Progenitor cell of endocrine pancreas (in vitro differentiated cells): ENCODE measurements around the gene MRPL11. TPM values are rescaled to one million over a fixed set of nuclear protein-coding genes. Genes with fewer than 3 reads are reported as not detected.
A peak's percentile ranks its signal among the peaks of the same experiment; 100 is the strongest.

Experiments used
- DNase-seq: peaks from one replicate; pipeline ENCODE4 v3.0.0; 2021; ENCODE audit warnings: low spot score; ENCODE audit not compliant: unreplicated experiment
- H3K27ac Mint-ChIP-seq: 2 replicates; pipeline ENCODE4 v1.8.0; 2021; ENCODE audit warnings: mild to moderate bottlenecking, moderate library complexity, mixed read lengths
- H3K27me3 Mint-ChIP-seq: 2 replicates; pipeline ENCODE4 v1.8.0; 2021; ENCODE audit warnings: mixed read lengths
- H3K36me3 Mint-ChIP-seq: 2 replicates; pipeline ENCODE4 v1.8.0; 2022; ENCODE audit warnings: mixed read lengths; ENCODE audit not compliant: insufficient read depth
- H3K4me1 Mint-ChIP-seq: 2 replicates; pipeline ENCODE4 v1.8.0; 2021; ENCODE audit warnings: low read depth, mixed read lengths
- H3K4me3 Mint-ChIP-seq: 2 replicates; pipeline ENCODE4 v1.8.0; 2021; ENCODE audit warnings: low read depth, mild to moderate bottlenecking, moderate library complexity, mixed read lengths
- H3K9me3 Mint-ChIP-seq: 2 replicates; pipeline ENCODE4 v1.8.0; 2021; ENCODE audit warnings: low read depth, mixed read lengths
- total RNA-seq: library from RNA; stranded (reverse); gene quantifications from 2 replicates; pipeline ENCODE4 v1.2.1, GENCODE V29; 2021
- TF ChIP-seq, protein P1 (sequence below): fragments of 200-600 bp; sonication (generic); IDR thresholded peaks from one replicate; pipeline ENCODE4 v1.5.0; 2021; ENCODE audit warnings: antibody characterized with exemption, mild to moderate bottlenecking; ENCODE audit not compliant: unreplicated experiment

Gene MRPL11
- total RNA-seq, 1 donor from 2014 or later: 59.1 TPM

DNA sequence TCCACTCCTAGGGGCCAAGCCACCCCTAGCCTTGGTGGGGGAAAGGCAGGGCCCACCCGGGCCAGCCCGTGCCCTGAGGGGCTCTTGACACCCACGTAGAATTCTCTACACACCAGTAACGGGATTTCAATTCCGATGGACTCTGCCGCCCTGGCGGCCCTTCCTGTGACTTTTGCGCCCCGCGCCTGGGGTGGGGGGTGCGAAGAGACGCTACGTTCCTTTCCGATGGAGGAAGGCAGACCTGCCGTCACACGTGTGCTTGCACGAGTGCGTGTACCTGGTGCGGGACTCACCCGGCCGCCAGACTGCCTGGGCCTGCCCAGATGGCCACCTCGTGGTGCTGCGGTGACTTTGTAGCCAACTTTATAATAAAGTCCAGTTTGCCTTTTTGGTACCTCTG, 12.3 kb downstream of the MRPL11 start:
- Mint-ChIP-seq H3K4me1 (no peaks in the 10 kb centered on the region), H3K36me3 (peaks cover under 1% of the 10 kb centered on the region), H3K4me3 (no peak overlapping the region), H3K27ac (no peak overlapping the region), H3K27me3 (peaks cover 9% of the 10 kb centered on the region), H3K9me3 (no peaks in the 10 kb centered on the region)
- no peak for DNase-seq
- TF ChIP-seq, protein P1, sequence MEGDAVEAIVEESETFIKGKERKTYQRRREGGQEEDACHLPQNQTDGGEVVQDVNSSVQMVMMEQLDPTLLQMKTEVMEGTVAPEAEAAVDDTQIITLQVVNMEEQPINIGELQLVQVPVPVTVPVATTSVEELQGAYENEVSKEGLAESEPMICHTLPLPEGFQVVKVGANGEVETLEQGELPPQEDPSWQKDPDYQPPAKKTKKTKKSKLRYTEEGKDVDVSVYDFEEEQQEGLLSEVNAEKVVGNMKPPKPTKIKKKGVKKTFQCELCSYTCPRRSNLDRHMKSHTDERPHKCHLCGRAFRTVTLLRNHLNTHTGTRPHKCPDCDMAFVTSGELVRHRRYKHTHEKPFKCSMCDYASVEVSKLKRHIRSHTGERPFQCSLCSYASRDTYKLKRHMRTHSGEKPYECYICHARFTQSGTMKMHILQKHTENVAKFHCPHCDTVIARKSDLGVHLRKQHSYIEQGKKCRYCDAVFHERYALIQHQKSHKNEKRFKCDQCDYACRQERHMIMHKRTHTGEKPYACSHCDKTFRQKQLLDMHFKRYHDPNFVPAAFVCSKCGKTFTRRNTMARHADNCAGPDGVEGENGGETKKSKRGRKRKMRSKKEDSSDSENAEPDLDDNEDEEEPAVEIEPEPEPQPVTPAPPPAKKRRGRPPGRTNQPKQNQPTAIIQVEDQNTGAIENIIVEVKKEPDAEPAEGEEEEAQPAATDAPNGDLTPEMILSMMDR: no peak

DNA sequence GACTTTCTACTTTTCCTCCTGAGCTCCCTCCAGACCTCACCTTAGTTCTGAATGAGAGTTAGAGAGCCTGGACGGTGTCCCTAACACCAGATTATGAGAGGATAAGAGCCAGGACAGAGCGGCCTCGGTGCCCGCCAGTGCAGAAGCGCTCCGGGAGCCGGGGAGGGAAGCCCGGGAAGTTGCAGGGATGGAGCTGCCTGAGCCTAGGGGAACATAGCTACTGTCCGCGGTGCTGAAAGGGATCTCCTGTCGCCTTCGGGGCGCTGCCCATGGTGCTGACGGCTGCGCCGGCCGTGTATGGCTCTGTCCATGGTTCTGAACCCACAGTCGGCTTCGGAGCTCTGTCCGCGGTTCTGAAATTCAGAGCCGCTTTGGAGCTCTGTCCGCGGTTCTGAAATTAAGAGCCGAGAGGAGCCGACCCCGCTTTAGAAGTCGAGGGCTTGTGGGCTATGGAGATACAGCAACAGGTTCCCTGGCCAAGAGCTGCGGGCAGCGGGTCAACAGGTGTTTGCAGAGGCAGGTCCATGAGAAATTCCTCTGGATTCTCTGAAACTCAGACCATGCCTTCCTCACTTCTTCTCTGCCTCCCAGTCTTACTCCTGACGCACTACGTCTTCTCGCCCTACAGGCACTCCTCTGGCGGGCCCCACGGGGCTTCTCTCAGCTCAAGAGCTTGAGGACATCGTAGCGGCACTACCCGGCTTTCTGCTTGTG, 17.0 kb downstream of the MRPL11 start:
- no peak overlapping the region for H3K4me3 Mint-ChIP-seq
- H3K9me3 Mint-ChIP-seq: no peaks in the 10 kb centered on the region
- no peaks in the 10 kb centered on the region for H3K36me3 Mint-ChIP-seq
- peak; percentile 95 for DNase-seq
- peaks cover 46% of the 10 kb centered on the region for H3K27me3 Mint-ChIP-seq
- H3K4me1 Mint-ChIP-seq: no peaks in the 10 kb centered on the region
- H3K27ac Mint-ChIP-seq: no peak overlapping the region
- TF ChIP-seq, protein P1: no peak

DNA sequence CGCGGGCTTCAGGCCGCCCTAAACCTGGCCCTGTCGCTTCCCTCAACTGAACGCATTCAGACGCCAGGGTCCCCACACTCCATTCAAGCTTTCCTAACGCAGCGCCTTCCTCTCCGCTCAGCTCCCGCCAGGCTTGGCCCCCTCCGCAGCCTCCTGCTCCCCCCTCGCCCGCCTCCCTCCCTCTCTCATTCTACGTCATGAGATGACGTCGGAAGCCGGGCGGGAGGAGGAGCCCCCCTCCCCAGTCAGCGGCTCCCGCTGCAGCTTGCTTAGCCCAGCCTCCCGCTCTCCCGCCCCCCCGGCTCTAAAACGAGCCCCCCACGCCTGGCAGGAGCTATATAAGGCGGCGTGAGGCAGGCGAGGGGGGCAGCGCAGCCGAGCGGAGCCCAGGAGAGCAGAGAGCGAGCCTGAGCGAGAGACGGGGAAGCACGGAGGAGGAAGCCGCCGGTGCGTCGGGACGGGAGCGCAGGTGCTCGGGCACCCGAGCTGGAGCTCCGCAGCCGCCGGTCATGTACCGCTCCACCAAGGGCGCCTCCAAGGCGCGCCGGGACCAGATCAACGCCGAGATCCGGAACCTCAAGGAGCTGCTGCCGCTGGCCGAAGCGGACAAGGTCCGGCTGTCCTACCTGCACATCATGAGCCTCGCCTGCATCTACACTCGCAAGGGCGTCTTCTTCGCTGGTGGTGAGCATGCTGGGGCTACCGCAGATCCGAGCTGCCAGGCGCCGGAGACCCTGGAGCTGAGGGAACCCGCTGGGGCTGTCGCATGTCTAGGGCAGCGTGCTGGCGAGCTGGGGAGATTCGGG, 17.8 kb downstream of the MRPL11 start, which contains the start of gene NPAS4:
TSS of gene NPAS4 (plus strand) at position 365 of the 806 bp plus-strand sequence. CDS start at position 510, 145 bp downstream.
- H3K27me3 Mint-ChIP-seq: peaks cover 54% of the 10 kb centered on the region
- no peak within 1 kb of the TSS for H3K4me3 Mint-ChIP-seq
- no peaks in the 10 kb centered on the region for H3K9me3 Mint-ChIP-seq
- TF ChIP-seq, protein P1: no peak
- no peaks in the 10 kb centered on the region for H3K4me1 Mint-ChIP-seq
- no peak within 1 kb of the TSS for H3K27ac Mint-ChIP-seq
- no peaks in the 10 kb centered on the region for H3K36me3 Mint-ChIP-seq
- no peak for DNase-seq

DNA sequence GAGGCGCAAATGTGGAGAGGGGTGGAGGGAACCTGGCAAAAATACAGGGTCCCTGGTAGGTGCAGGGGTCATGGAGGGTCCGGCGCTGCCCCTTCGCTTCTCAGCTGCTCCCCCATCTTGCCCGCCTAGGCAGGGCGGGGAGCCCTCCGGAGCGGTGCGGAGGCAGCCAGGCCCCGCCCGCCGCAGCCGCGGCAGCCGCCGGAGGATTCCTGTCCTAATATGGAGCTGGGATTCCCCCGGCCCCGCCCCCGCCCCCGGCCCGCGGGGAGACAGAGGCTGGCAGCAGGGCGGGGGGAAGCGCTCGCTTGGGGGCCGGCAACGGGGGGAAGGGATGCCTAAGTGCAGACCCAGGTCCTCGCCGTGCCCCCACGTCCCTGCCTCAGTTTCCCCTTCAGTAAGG, 18.8 kb downstream of the MRPL11 start:
- Mint-ChIP-seq H3K4me3 (no peak overlapping the region), H3K9me3 (no peaks in the 10 kb centered on the region), H3K27ac (no peak overlapping the region), H3K4me1 (no peaks in the 10 kb centered on the region), H3K27me3 (peaks cover 62% of the 10 kb centered on the region), H3K36me3 (no peaks in the 10 kb centered on the region)
- TF ChIP-seq, protein P1: no peak
- no peak for DNase-seq

DNA sequence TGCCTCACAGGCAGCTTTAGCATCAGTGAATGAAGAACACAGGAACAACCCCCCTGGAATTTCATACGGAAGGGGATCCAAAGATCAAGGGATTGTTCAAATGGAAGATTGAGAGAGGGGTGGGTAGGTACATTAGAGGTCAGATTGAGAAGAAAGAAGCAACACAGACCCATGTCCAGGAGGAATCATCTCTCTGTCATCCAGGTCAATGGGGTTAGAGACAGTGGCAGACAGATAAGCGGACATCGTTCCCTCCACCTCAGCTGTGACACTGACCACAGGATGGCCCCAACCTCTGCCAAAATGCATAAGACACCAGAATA, 19.7 kb downstream of the MRPL11 start:
- Mint-ChIP-seq H3K9me3 (no peaks in the 10 kb centered on the region), H3K36me3 (no peaks in the 10 kb centered on the region), H3K4me3 (no peak overlapping the region), H3K4me1 (no peaks in the 10 kb centered on the region), H3K27me3 (peaks cover 67% of the 10 kb centered on the region), H3K27ac (no peak overlapping the region)
- DNase-seq: no peak
- TF ChIP-seq, protein P1: no peak
